Erythroblast (primary cell): ENCODE results near the gene TSKS.

Source experiments
- GATA1 ChIP-seq: IDR thresholded peaks from 2 replicates; pipeline ENCODE4 v1.6.1; 2011; ENCODE audit warnings: low read depth, mild to moderate bottlenecking, control low read depth, low read length, moderate library complexity
- POLR2A ChIP-seq: IDR thresholded peaks from 2 replicates; pipeline ENCODE4 v1.6.1; 2011; ENCODE audit warnings: mild to moderate bottlenecking, low read length

DNA sequence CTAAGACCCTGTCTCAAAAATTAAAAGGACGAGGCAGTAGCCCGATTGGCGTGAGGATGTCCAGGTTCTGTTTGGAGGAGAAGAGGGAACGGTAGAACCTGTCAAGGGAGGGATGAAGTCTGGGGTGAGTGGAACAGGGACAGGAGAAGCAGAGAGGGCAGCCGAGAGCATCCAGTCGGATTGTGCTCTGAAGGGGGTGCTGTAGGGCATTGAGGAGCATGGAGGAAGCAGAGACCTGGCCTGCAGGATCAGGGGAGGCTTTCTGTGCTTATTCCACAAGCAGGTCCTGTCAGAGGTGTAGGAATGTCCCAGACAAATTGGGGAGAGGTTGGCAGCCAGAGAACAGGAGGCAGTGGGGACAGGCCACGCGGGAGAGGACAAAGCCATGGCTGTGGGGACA, 17.8 kb upstream of the TSKS start:
- TF ChIP-seq POLR2A (no peak), GATA1 (no peak)
